ENCODE data around the gene GPR142.

The GPR142 gene

DNA sequence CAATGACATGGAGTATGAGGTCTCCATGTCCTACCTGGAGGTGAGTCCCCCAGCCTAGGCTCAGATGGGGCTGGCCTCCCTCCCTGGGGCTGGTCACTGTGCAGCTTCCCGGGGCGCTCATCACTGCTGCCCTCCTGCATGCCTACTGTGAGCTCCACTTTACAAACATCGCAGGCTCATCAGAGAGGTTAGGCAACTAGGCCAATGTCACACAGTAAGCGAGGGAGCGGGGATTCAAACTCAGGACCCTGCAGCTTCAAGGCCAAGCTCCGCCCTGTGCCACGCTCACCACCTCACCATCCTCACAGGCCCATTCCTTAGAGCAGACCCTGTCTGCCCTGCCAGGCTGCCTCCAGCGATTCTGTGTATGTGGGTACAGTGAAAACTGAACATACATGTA lies 24.2 kb upstream of the GPR142 start:
- Histone ChIP-seq H3K9me3 (ENCODE audit: insufficient read depth, low read depth, low read length) (no peaks in the 10 kb centered on the region), H3K27me3 (ENCODE audit: insufficient read depth, low read length, poor library complexity, severe bottlenecking) (no peaks in the 10 kb centered on the region), H4K20me1 (ENCODE audit: insufficient read depth, low read length, poor library complexity, severe bottlenecking) (no peaks in the 10 kb centered on the region), H3K4me3 (ENCODE audit: low read length, poor library complexity, severe bottlenecking) (no peak overlapping the region), H3F3A (ENCODE audit: low read depth) (no peaks in the 10 kb centered on the region), H2AFZ (ENCODE audit: low read length) (no peak overlapping the region), H3K36me3 (ENCODE audit: insufficient read depth, low read length) (no peaks in the 10 kb centered on the region), H3K79me2 (ENCODE audit: insufficient read depth, low read length) (no peaks in the 10 kb centered on the region), H3K9me2 (replicated peaks; ENCODE audit: low read depth, low read length) (no peaks in the 10 kb centered on the region), H3K4me1 (ENCODE audit: insufficient read depth, low read length, poor library complexity, severe bottlenecking) (no peaks in the 10 kb centered on the region), H3K9ac (ENCODE audit: low read depth, low read length, poor library complexity, severe bottlenecking) (no peak overlapping the region), H3K4me2 (ENCODE audit: low read depth, low read length, poor library complexity, severe bottlenecking) (no peak overlapping the region)
- TF ChIP-seq CTCF (conservative IDR thresholded peaks at IDR 0.05; ENCODE audit: low read length) (no peak), EZH2phosphoT487 (IDR thresholded peaks at IDR 0.05; ENCODE audit: borderline replicate concordance) (no peak)

DNA sequence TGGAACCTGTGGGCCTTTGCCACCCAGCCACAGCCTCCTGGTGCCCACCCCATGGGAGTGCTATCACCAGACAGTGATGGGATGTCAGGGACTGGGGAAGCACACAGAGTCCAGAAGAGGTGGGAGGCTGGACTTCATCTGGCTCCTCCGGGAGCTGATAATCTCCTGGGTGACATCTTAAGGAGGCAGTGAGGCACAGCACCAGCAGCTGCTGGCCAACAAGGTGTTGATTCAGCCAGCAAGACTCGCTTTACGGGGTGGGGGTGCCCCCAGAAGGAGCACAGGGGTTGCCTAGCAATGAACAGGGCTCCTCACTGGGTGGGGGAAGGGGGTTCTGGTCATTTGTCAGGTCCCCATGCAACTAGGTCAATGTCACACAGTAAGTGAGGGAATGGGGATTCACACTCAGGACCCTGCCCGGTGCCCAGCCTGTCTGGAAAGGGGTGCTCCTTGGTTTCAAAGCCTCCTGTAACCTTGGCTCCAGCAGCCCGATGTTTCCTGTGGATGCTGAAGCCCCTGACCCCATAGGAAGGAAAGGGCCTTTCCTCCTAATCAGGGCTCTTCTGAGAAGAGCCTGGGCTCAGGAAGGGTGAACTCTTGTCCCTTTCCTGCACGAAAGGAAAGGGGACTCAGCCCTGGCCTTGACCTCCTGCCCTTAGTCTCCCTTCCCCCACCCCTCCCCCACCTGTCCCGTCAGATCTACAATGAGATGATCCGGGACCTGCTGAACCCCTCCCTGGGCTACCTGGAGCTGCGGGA lies 23.6 kb upstream of the GPR142 start:
- Histone ChIP-seq H3K9me3 (ENCODE audit: insufficient read depth, low read depth, low read length) (no peaks in the 10 kb centered on the region), H3K36me3 (ENCODE audit: insufficient read depth, low read length) (no peaks in the 10 kb centered on the region), H3K4me1 (ENCODE audit: insufficient read depth, low read length, poor library complexity, severe bottlenecking) (no peaks in the 10 kb centered on the region), H3K9ac (ENCODE audit: low read depth, low read length, poor library complexity, severe bottlenecking) (no peak overlapping the region), H2AFZ (ENCODE audit: low read length) (no peak overlapping the region), H3K79me2 (ENCODE audit: insufficient read depth, low read length) (no peaks in the 10 kb centered on the region), H3F3A (ENCODE audit: low read depth) (no peaks in the 10 kb centered on the region), H3K4me3 (ENCODE audit: low read length, poor library complexity, severe bottlenecking) (no peak overlapping the region), H3K9me2 (replicated peaks; ENCODE audit: low read depth, low read length) (no peaks in the 10 kb centered on the region), H3K4me2 (ENCODE audit: low read depth, low read length, poor library complexity, severe bottlenecking) (no peak overlapping the region), H4K20me1 (ENCODE audit: insufficient read depth, low read length, poor library complexity, severe bottlenecking) (no peaks in the 10 kb centered on the region), H3K27me3 (ENCODE audit: insufficient read depth, low read length, poor library complexity, severe bottlenecking) (no peaks in the 10 kb centered on the region)
- TF ChIP-seq CTCF (conservative IDR thresholded peaks at IDR 0.05; ENCODE audit: low read length) (no peak), EZH2phosphoT487 (IDR thresholded peaks at IDR 0.05; ENCODE audit: borderline replicate concordance) (no peak)

DNA sequence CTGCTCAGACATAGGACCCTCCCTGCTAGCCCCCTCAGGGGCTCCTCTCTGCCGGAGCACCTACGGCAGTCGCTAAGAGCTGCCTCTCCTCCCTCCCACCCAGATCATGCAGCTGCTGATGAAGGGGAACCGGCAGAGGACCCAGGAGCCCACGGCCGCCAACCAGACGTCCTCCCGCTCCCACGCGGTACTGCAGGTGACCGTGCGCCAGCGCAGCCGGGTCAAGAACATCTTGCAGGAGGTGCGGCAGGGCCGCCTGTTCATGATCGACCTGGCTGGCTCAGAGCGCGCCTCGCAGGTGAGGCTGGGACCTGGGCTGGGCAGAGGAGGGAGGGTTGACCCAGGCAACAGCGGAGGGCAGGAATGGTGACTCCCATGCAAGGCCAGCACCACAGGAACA lies 22.6 kb upstream of the GPR142 start:
- Histone ChIP-seq H3K9me3 (ENCODE audit: insufficient read depth, low read depth, low read length) (no peaks in the 10 kb centered on the region), H3K27me3 (ENCODE audit: insufficient read depth, low read length, poor library complexity, severe bottlenecking) (no peaks in the 10 kb centered on the region), H2AFZ (ENCODE audit: low read length) (no peak overlapping the region), H3K4me1 (ENCODE audit: insufficient read depth, low read length, poor library complexity, severe bottlenecking) (no peaks in the 10 kb centered on the region), H4K20me1 (ENCODE audit: insufficient read depth, low read length, poor library complexity, severe bottlenecking) (no peaks in the 10 kb centered on the region), H3K79me2 (ENCODE audit: insufficient read depth, low read length) (no peaks in the 10 kb centered on the region), H3K36me3 (ENCODE audit: insufficient read depth, low read length) (no peaks in the 10 kb centered on the region), H3K9me2 (replicated peaks; ENCODE audit: low read depth, low read length) (no peaks in the 10 kb centered on the region), H3K9ac (ENCODE audit: low read depth, low read length, poor library complexity, severe bottlenecking) (no peak overlapping the region), H3K4me3 (ENCODE audit: low read length, poor library complexity, severe bottlenecking) (no peak overlapping the region), H3F3A (ENCODE audit: low read depth) (no peaks in the 10 kb centered on the region), H3K4me2 (ENCODE audit: low read depth, low read length, poor library complexity, severe bottlenecking) (no peak overlapping the region)
- TF ChIP-seq EZH2phosphoT487 (IDR thresholded peaks at IDR 0.05; ENCODE audit: borderline replicate concordance) = no peak
- TF ChIP-seq CTCF (conservative IDR thresholded peaks at IDR 0.05; ENCODE audit: low read length) = no peak
